HPDE6-E6E7 (cell line): ENCODE data around the gene COPRS.

Experiments
- DNase-seq: peaks from one replicate; pipeline ENCODE4 v3.0.0; 2011; ENCODE audit warnings: missing footprints; ENCODE audit errors: extremely low spot score

The COPRS gene

GRCh38 chr17:31858642-31859486, at the start of gene COPRS:
TSS of gene COPRS (minus strand) at chr17:31859244. CDS start at chr17:31859199, 45 bp downstream.
- DNase-seq, result peak; percentile 85

GRCh38 chr17:31908386-31908785, 49.3 kb upstream of the COPRS start:
- no peak for DNase-seq

GRCh38 chr17:31907342-31907962, 48.4 kb upstream of the COPRS start:
- DNase-seq, result no peak

- no peak for DNase-seq
These were observed 44.4 kb upstream of the COPRS start for GRCh38 chr17:31903401-31903800.

GRCh38 chr17:31902693-31903092, 43.6 kb upstream of the COPRS start:
- no peak for DNase-seq

- DNase-seq, result no peak
These were observed 41.8 kb upstream of the COPRS start for GRCh38 chr17:31900877-31901276.

- DNase-seq, result no peak
These were observed 29.1 kb upstream of the COPRS start for GRCh38 chr17:31888124-31888523.

- DNase-seq, result no peak
These were observed 23.5 kb upstream of the COPRS start for GRCh38 chr17:31882571-31882970.

- no peak for DNase-seq
These were observed 21.3 kb upstream of the COPRS start for GRCh38 chr17:31880311-31880710.

GRCh38 chr17:31878703-31879073, 19.6 kb upstream of the COPRS start:
- DNase-seq, result no peak

- no peak for DNase-seq
These were observed 19.1 kb upstream of the COPRS start for GRCh38 chr17:31877911-31878702.

- DNase-seq, result no peak
These were observed 18.3 kb upstream of the COPRS start for GRCh38 chr17:31877341-31877740.

GRCh38 chr17:31875081-31875480, 16.0 kb upstream of the COPRS start:
- no peak for DNase-seq

GRCh38 chr17:31869797-31870568, 10.9 kb upstream of the COPRS start:
- no peak for DNase-seq

- DNase-seq, result no peak
These were observed 10.0 kb upstream of the COPRS start for GRCh38 chr17:31869031-31869430.

- DNase-seq, result peak; percentile 17
These were observed 504 bp upstream of the COPRS start for GRCh38 chr17:31859487-31860008.

- DNase-seq, result no peak
These were observed 963 bp downstream of the COPRS start for GRCh38 chr17:31857920-31858641.

- no peak for DNase-seq
These were observed 2.3 kb downstream of the COPRS start for GRCh38 chr17:31856750-31857149.

GRCh38 chr17:31854672-31855071, 4.4 kb downstream of the COPRS start:
- DNase-seq, result no peak

GRCh38 chr17:31853911-31854470, 5.1 kb downstream of the COPRS start:
- no peak for DNase-seq
